Measurements from ENCODE around the gene RDH8.

GRCh38 chr19:10008184-10008765 is 5.0 kb upstream of the RDH8 start:
- TF ChIP-seq CTCF (IDR thresholded peaks at IDR 0.05) (no peak), POLR2AphosphoS5 (IDR thresholded peaks at IDR 0.05; ENCODE audit: low read depth, low read length) (no peak)
